Stimulated activated CD4-positive, alpha-beta T cell treated with anti-CD3 and anti-CD28 coated beads, TNF-alpha, amount 100 ng/mL, for 1 hour (primary cell): ENCODE data around the gene PIGH.
A peak's percentile ranks its signal among the peaks of the same experiment; 100 is the strongest.
"Not testable (repeated sequence)": the region's sequence is repeated elsewhere in the genome, so short reads cannot be mapped to it uniquely, and the experiment has no call there.

ENCODE experiments used
- DNase-seq, 3 donors: peaks; one replicate each; pipeline ENCODE4 v3.0.0-alpha.2; 2020; ENCODE audit warnings: low read depth in 3 of 3, low spot score in 1 of 3

PIGH gene, protein sequence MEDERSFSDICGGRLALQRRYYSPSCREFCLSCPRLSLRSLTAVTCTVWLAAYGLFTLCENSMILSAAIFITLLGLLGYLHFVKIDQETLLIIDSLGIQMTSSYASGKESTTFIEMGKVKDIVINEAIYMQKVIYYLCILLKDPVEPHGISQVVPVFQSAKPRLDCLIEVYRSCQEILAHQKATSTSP

DNA sequence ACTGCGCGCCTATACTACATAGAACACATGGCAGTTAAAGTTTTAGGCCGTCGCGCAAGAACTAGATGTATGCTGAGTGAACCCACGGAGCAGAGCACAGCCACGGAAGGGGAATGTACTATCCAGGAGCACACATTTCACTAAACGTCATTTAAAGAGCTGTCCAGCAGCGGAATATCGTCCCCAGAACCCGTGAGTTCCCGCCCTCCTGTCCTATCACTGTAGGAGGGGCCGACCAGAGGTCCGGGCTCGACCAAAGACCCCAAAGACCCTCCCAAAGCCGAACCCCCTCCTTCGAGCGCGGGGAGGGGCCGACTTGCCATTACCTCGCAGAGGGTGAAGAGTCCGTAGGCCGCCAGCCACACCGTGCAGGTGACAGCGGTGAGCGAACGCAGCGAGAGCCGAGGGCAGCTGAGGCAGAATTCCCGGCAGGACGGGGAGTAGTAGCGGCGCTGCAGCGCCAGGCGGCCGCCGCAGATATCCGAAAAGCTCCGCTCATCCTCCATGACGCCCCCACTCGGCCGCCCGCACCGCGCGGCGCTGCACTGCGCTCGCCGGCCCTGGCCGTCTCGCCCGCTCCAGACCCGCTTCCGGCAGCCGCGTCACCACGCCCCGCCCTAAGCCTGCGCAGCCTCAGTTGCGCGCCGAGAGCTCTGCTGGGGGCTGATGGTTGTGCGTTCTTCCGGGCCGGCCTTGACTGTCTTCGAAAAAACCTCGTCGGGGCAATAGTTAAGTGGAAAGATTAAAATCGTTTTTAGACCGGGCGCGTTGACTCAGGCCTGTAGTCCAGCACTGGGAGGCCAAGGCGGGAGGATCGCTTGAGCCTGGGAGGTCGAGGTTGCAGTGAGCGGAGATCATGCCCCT is at the start of gene PIGH:
PIGH (minus strand) TSS at position 571 of the 864 bp plus-strand sequence; CDS start at position 506, 65 bp downstream.
- peak; percentile 73 to 93 (median 87) for DNase-seq

DNA sequence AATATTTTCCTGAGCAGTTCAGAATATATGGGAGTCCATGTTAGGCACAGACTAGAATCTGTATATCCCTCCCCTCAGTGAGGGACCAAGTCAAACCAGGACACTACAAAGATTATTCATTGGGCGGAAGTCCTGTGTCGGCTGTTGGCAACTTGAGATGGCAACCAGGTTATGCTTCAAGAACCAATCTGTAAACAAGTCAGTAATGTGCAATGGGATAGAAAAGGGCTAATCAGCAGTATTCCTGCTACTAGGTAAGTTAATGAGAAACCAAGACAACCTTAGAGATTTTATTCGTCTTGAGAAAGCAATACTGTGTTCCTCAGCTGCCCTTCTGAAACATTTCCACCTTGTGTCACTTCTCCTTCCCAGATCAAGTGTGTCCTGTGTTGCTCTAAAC is 46.1 kb upstream of the PIGH start:
- no peak for DNase-seq

DNA sequence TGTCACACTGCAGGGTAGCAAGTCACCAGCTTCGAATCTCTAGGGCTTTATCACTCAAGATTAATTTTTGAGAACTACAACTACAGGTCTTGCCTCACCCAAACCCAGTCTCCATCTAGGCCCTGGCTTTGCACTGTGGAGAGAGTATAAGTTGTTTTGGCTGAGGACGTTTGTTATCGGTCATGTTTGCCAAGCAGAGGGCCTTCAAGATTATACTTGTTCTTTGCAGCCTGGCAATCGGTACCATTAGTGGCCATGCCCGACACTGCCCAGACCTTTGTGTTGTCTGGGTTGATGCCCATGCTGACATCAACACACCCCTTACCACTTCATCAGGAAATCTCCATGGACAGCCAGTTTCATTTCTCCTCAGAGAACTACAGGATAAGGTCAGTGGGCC is 45.3 kb upstream of the PIGH start:
- DNase-seq, result no peak

DNA sequence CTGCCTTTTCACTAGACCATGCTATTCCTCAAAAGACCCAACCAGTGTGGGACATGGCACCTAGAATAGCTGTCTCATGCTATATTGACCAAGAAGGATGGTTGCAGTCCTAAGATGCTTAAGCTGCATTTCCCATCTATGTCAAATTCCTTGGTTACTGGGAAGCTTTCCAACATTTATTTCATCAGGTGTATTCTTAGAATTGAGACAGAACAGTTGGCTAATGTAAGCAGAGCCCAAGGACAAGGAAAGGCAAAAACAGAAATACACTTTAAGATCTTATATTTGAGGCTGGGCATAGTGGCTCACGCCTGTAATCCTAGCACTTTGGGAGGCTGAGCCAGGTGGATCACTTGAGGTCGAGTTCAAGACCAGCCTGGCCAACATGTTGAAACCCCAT is 44.4 kb upstream of the PIGH start:
- no peak for DNase-seq

DNA sequence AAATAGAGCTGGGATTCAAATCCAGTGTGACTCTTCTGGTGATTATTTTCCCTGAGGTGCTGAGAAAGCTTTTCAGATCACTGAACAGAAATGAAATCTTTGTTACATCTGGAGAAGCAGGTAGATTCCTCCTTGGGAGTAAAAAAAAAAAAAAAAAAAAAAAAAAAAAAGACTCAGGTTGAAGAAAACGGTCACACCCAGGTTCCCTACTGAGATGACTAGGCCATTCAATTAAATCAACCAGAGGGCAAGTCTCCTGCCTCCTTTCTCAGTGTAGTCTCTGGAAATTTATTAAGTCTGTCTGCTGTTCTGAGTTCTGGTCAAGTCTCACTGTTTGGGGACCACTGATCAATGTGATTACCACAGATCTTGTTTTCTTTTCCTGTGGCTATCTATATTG is 43.6 kb upstream of the PIGH start:
- DNase-seq, result no peak

DNA sequence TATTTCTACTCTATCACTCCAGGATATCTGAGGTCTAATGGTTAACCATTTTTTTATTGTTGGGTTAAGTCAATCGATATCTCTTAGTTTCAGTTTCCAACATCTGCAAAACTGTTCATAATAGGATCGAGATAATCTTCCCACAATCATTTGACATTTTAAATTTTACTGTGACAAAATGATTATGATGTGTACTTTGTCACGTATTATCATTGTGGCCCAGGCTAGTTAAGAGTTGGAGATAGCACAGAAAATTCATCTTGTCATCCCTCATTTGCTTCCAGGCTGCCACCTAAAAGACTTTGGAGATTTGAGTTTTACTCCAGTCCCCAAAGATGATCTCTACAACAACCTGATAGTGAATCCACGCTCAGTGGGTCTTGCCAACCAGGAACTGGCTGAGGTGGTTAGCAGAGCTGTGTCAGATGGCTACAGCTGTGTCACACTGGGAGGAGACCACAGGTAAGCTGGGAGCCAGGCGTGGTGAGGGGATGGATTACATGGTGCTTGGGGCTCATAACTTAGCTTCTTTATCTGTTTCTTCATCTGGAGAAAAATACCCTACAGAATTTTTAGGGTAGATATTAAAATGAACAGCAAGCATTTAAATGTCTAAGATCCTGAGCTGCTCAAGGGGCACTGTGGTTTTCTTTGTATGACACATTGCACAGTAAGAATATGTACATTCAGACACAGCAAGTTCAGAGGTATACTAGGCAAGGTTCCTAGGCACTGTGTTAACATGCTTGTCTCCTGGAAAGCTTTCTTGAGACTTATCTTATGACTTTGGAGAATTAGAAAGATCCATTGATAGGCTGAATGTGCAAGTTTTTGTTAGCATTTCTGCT is 42.1 kb upstream of the PIGH start:
- DNase-seq, result no peak

DNA sequence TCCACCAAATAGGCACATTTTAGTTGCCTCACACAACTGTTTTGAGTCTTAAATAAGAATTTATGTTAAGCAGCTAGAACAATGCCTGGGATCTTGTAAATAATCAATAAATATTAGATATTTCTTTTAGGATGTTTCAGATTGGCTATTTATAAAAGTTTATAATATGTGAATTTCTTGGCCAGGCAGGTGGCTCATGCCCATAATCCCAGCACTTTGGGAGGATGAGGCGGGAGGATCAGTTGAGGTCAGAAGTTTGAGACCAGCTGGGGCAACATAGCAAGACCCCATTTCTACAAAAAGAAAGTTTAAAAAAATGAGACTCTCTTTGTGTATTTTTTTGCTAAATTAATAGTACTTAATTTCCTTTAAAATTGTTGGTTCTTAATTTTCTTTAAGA is 41.4 kb upstream of the PIGH start:
- no peak for DNase-seq

DNA sequence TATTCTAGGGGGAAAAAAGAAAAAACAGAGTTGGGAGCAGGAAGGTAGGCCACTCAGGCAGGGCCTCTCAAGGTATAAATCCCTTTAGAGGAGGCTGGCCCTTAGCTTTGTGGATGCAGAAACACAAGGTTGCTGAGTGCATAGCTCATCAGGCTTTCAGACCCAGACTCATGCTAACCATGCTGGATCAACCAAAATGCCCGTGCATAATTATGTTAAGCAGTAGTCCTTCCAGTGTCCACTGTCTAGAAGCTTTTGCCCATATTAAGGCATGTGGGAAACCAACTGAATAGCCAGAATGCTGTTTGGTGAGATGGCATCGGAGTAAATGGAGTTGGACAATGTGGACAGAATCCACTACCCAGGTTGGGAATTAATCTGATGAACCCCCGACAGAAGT is 38.6 kb upstream of the PIGH start:
- DNase-seq, result no peak

DNA sequence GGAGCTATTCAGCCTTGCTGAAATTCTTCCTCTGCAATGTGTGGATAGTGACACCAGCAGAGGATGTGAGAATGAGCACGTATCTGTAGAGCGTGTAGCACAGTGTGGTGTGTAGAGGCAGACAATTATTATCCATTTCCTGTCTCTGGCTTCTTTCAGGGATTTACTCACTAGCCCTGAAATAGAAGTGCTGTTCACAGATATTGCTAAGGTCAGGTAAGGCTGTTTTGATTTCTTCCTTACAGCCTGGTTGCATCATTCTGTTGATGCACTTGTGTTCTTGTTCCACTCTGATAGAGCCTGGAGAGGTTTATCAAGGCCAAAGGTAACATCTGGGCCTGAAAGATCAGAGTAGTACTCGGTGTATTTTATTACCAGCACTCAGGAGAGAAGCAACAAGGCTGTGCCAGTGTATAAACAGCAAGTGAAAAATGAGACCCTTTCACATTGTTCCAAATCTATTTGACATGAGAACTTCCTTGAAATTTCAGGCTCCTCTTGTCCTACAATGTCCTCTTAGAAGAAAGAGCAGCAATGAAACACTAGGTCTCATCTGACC is 36.4 kb upstream of the PIGH start:
- DNase-seq, result no peak

DNA sequence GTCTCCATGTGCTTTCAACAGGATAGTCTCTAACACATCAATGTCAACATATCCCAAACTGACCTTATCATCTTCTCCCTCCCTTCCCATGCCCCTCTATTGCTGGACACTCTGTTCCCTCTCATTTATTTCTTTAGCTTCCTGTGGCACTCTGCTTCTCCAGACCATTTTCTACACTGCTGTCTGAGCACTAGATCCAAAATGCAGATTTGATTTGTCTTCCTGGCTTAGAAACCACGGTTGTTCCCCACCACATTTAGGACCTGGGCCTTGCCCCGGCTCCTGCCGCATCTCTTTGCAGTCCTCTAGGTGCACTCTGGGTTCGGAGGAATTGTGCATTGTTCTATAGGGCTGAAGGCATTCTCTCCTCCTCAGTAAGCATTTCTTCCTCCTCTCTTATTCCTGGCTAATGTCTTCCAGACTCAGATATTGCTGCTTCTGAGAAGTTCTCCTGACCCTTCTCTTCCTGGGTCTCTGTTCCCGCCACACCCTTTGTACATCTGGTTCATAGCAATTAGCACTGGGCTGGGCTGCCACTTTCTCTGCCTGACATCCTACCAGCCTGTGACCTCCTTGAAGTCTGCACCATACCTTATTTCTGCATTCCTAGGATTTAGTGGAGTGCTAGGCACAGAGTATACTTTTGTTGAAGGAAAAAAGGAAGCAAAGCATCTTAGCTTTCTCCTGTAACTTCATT is 33.5 kb upstream of the PIGH start:
- no peak for DNase-seq

DNA sequence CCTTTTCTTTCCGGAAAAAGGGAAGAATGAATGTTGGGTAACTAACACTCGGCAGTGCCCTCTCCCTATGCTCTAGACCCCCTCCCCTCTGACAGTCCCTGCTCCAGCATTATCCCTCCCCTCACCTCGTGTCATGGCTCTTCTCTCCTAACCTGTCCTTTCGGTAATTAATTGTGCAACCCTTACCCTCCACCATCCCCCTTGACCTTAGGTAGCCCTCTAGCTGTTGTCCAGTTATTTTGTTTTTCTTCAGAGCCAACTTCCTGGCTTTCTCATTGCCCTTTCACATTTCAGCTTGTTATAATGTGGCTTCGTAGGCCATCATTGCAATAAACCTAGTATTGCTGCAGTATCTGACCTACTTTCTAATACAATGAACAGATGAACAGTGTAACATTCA is 30.9 kb upstream of the PIGH start:
- DNase-seq, result no peak

DNA sequence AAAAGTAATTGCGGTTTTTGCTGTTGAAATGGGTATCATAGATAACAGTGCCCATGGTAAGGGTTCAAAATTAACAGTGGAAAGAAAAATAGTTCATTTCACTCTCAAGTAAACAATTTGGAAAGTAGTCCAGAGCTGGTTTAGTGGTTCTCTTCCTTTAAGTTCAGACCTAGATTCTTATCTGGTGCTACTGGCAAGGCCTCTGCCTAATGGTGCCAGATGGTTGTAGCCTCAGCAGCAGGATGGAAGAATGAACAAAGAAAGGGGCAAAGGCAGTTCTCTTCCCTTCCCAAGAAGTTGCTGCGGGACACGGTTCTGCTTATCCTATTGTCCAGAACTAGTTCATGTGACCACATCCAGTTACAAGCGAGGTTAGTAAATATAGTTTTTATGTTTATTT is 30.1 kb upstream of the PIGH start:
- DNase-seq, result no peak

DNA sequence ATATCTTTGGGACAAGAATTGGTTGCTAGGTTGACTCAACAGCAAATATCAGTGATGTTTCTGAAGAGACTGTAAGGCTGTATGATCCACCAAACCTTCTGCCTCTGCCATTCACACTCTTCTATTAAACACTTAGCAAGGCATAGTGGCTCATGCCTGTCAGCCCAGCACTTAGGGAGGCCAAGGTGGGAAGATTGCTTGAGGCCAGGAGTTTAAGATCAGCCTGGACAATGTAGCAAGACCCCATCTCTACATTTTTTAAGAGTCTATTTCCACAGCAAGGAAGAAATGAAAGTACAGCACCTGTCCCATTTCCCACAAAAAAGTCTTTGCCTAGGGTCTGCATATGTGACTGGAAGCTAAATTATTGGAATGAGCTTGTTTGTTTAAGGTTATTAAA is 27.5 kb upstream of the PIGH start:
- DNase-seq, result no peak

DNA sequence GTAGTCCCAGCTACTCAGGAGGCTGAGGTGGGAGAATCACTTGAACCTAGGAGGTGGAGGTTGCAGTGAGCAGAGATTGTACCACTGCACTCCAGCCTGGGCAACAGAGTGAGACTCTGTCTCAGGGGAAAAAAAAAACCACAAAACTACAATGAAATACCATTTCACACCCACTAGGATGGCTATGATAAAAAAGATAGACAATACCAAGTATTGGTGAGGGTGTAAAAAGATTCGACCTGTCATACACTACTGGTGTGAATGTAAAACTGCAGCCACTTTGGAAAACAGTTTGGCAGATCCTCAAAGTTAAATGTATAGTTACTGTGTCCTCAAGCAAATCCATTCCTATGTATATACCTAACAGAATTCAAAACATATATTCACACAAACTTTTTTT is 26.1 kb upstream of the PIGH start:
- DNase-seq, result not testable (repeated sequence)

DNA sequence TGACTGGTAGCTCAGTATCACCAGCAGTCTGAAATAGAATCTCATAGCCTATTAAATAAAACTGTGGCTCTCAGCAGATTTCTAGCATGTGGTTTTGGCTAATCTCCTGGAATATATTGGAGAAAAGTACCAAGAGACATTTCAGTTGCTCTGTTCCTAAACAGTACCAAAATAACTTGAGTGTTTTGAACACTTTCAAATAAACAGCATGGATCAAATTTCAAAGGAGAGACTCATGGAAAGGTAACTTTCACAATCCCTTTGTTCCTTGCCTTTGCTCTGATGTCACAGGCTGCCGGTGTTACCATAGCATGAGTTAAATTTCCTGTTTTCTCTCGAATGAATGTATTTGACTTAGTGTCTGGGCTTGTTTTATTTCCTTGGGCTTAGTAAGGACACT is 23.0 kb upstream of the PIGH start:
- DNase-seq, result no peak

DNA sequence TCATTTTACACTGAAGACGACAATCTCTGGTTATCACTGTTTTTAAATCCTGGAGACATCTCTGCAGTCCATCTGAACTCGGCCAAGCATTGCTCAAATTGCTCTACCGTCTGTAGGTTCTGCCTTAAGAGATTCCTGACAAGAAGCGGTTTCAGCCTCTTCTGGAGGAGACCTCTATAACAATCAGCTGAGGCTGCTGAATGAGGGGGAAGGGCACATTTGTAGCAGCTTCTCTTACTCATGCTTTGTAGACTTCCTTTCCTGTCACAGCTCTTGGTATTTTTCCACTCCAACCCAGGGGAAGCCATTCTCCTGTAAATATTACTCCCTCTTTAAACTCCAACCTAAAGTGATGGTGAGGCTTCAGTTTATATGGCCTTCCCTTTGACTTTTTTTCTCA is 22.6 kb upstream of the PIGH start:
- no peak for DNase-seq

DNA sequence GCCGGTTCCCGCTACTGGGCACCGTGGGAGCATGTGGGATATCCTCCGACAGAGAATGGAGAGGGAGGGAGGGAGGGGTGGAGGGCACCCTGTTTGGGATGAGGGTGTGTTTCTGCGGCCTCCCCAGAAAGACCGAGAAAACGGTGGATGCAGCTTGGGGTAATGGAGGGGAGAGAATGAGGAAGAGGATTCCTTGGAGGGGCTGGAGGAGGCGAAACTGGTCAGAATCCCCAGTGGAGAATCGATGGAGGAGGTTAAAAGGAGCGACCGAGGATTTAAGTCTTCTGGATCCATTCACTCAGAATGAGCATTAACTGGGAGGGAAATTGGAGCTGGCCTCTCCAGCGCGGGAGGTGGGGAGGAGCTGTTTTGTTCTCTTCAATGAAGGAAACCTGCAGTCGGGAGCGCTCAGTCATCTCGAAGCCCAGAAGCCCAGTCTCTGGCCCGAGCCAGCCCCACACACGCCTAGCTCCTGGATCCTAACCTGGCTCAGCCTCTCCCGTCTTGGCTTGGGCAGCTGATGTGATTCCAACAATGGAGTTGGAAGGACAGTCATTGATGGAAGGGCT is 20.2 kb upstream of the PIGH start:
- DNase-seq, result no peak

DNA sequence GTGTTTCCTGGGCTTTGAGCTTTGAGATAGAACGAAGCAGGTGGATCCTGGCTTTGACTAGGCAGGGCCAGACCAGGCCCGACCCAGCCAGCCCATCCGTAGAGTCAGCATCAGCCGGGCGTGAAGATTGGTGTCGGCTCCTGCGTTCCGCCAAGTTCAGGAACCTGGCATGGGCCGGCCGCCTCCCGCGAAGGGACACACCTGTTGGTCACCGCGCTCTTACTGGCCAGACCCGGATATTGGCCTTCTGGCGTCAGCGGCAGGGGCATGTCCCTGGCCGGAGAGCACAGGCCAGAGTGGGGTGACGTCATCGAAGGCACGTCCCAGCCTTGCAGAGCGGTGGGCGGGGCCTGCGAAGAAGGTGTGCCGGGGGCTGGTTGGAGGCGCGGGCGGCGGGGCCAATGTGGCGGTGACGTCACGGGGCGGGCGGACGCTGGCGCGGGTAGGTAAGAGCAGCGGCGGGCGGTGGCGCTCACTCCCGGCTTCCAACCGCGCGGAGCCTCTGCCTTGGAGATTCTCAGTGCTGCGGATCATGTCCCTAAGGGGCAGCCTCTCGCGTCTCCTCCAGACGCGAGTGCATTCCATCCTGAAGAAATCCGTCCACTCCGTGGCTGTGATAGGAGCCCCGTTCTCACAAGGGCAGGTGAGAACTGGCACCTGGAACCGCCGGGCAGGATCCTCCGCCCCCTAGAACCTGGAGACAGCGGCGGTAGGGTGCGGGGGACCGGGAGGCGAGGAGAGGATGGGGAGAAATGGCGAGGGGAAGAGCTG is 19.6 kb upstream of the PIGH start, which contains the start of gene ARG2:
ARG2 (plus strand) TSS at position 475 of the 771 bp plus-strand sequence; CDS start at position 533, 58 bp downstream.
- peak; percentile 86 to 96 (median 93) for DNase-seq

DNA sequence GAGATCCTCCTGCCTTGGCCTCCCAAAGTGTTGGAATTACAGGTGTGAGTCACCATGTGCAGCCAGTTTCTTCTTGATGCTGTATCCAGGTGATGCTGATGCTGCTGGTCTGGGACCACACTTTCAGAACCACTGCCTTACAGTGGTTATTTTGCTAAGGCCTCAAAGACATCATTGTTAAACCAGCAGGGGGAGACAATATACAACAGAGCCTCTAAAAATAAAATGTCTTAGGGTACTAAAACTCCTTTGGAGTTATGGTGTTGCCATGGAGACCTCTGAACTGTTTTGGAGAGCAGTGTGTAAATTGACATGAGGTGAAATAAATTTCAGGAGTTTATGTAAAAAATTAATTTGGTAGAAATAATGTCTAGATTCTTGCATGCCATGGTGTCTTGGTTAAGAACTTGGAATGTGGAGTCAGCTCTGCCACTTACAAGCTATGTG is 18.6 kb upstream of the PIGH start:
- DNase-seq, result no peak

DNA sequence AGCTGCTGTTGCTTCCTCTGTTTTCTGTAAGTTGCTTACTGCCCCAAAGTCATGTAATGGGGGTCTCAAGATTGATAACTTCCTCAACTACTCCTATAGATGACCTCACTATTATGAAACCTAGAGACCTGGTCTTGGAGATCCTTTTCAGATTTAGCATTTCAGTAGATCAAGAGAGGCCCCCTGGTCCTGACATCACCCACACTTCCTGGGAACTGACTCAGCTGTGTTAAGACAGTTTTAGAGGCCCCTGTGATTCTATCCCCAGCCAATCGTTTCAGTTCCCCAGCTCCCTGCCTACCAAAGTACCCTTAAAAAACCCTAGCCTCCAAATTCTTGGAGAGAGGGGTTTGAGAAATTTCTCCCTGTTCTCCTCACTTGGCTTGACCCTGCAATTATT is 10.4 kb upstream of the PIGH start:
- no peak for DNase-seq
